NCI-H226 (cell line): Measurements from ENCODE around the gene RHOB.
A peak's percentile ranks its signal among the peaks of the same experiment; 100 is the strongest.
"Not testable (repeated sequence)": the region's sequence is repeated elsewhere in the genome, so short reads cannot be mapped to it uniquely, and the experiment has no call there.

Experiments
- DNase-seq: peaks from one replicate; pipeline ENCODE4 v3.0.0-alpha.2; 2015

Gene RHOB

DNA sequence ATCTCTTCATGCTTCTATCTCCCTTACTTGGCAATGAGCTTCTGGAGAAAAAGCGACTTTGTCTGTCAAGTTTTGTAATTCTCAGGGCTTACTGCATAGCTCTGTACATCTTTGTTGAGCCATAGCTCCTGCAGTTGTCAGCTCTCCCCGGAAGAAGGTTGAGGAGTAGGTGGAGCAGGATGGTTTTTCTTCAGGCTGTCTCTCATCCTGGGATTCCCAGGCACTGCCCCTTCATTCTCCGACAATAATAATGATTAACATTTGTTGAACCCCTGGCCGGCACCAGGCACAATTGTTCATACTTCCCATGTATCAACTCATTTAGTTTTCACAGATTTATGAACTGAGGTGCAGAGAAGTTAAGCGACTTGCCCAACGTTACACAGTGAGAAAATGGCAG is 23.5 kb upstream of the RHOB start:
- no peak for DNase-seq

DNA sequence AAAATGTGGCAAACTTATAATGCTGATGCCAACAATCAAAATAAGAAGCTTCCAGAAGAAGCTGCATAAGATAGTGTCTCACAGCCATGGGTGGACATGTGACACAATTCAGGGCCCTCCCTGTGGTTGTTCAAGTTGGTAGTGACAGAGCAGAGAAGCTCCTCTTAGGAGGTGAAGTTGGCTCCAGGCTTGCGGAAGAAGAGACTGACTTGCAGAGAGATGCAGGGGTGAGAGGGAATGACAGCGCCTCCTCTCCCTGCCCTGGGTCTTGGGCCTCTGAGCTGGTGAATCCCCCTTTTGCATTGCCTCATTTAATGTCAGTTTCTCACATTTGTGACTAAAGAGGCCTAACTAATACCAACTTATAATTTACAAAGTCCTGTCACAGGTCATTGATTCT is 23.0 kb upstream of the RHOB start:
- no peak for DNase-seq

- peak; percentile 87 for DNase-seq
These were observed 22.3 kb upstream of the RHOB start for GRCh38 chr2:20424300-20425290.

DNA sequence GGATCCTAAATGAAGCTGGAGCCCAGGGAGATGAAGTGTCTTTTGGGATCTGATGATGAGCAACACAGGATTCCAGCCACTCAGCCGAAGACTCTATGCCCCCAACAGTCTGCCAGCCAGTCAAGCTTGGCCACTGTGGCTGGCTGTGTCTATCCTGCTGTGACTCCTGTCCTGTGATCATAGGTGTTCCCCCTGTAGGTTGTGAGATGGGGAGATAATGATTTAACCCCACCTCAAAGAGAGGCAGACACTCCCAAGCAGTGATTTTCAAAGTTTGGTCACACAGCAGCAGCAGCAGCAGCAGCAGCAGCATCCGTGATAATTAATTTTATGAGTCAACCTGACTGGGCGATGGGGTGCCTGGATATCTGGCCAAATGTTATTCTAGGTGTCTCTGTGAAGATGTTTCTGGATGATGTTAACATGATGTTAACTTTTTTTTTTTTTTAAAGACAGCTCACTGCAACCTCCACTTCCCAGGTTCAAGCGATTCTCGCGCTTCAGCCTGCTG is 21.4 kb upstream of the RHOB start:
- DNase-seq = peak; percentile 5

DNA sequence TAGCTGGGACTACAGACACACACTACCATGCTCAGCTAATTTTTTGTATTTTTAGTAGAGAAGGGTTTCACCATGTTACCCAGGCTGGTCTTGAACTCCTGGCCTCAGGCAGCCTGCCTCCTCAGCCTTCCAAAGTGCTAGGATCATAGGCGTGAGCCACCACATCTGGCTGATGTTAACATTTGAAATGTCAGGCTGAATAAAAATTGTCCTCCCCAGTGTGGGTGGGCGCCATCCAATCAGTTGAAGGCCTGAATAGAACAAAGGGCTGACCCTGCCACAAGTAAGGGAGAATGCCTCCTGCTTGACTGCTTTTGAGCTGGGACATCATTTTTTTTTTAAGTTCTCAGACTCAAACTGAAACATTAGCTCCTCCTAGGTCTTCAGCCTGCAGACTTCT is 21.0 kb upstream of the RHOB start:
- no peak for DNase-seq

- no peak for DNase-seq
These were observed 18.8 kb upstream of the RHOB start for GRCh38 chr2:20427931-20428526.

DNA sequence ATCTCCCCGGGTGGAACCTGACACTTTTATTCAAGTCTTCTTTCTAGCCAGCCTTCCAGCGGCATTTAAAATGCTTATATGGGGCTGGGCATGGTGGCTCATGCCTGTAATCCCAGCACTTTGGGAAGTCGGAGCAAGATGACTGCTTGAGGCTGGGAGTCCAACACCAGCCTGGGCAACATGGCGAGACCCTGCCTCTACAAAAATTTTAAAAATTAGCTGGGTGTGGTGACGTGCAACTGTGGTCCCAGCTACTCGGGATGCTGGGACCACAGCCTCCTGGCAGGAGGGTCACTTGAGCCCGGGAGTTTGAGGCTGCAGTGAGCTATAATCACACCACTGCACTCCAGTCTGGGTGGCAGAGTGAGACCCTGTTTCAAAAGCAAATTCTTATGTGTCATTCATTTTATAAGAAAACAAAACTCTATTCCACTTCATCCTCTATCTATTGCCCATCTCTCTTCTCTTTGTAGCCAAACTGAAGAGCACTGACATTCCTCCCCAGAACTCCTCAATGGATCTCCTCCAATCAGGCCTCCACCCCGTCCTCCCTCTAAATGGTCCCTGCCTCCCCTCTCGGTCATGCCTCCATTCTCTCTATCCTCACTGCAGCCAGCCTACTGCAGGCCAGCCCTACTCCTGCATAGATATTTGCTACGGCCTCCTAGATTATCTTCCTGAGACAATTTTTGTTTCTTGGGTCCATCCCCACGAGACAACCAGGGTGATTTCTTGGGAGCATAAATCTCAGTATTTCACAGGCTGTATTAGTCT is 18.0 kb upstream of the RHOB start:
- DNase-seq = no peak

- DNase-seq = no peak
These were observed 17.3 kb upstream of the RHOB start for GRCh38 chr2:20429528-20429927.

DNA sequence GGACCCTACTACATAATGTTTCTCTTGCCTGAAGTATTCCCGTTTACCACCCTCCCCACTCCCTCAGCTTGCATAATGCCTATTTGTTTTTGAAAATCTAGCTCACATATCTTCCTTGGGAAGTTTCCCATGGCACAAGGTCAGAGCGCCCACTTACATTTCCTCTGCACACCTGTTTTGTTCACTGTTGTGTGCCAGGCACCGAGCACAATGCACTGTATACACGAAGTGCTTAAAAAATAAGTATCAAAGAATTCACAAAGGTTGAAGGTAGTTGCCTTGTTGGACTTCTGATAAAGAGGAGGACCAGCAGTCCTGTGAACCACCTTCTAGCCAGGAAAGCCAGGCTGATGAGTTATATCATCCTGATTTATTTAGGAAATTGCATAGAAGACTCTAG is 16.8 kb upstream of the RHOB start:
- no peak for DNase-seq

DNA sequence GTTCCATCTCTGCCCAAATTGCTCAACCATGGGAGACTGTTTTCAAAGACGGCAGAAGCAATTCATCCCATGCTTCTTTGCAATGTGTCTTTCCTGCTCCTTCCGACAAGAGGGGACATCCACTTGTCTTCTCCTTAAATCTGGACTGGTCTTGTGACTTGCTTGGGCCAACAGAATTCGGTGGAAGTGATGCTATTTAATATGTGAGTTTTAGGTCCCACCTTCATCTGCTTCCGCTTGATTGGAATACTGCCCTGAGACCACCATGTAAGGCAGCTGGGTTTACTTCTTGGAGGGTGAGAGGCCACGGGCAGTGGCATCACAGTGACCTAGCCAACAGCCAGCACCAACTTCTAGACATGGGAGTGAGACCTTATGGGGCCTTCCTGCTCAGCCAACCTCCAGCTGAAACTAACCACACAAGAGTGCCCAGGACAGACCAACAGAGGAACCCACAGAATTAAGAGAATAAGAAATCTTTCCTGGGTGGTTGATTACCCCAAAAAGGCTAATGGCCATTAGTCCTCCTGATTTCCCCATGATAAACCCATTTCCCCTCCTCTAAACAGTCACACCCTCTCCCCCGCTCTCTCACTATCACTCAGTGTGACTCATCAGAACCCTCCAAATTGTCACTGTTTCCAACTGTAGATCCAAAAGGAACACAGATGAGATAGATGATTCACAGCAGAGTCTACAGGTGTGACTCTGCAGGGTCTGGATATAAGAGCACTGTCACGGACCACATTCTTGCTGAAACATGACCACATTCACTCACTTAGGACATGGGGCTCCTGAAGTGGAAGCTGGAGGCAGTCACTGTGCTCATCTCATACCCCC is 16.2 kb upstream of the RHOB start:
- no peak for DNase-seq

- no peak for DNase-seq
These were observed 15.6 kb upstream of the RHOB start for GRCh38 chr2:20431301-20431698.

DNA sequence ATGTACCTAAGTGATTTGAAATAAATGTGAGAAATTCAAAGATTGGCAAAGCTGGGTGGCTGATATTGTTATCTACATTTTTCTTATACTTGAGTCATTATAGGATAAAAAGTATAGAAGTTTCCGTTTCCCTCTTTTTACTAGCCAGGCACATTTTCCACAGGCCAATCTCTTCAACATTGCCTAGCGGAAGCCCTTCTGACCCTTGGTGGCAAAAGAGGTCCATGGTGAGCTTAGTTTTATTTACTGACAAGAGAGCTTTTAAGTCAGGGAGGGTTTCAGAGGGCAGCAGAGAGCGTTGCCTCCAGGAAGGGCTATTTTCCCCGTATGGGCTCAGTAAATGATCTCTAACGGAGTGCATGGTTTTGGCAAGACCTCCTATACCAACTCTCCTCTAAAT is 15.1 kb upstream of the RHOB start:
- no peak for DNase-seq

- DNase-seq = no peak
These were observed 14.2 kb upstream of the RHOB start for GRCh38 chr2:20432714-20433113.

- no peak for DNase-seq
These were observed 13.6 kb upstream of the RHOB start for GRCh38 chr2:20433249-20433648.

DNA sequence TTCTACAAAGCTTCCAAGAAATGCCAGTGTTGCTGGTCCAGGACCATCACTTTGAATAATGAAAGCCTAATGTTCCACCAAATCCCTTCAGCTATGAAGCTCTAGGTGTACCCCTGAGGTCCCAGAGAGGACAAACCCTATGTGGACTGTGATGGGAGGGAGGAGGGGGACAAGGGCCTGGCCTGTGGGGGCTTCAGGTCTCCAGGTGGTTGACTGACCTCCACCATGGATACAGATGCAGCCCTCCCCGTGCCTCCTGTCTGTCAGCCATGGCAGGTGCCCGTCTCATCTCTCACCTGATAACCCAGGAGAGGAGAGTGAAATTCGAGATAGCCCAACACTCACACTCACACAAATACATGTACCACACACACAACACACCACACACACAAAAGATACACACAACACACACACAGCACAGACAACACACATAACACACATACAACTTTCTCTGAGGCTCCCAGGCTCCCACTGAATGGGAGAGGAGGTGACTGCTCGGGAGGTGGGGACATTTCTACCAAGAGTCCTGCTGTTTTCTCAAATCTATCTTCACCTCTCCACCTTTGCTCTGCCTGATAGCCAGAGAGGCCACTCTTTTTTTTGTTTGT is 12.8 kb upstream of the RHOB start:
- no peak for DNase-seq

GRCh38 chr2:20434588-20435294 is 12.1 kb upstream of the RHOB start:
- no peak for DNase-seq

GRCh38 chr2:20435456-20435855 is 11.4 kb upstream of the RHOB start:
- not testable (repeated sequence) for DNase-seq

GRCh38 chr2:20436716-20437470 is 10.0 kb upstream of the RHOB start:
- DNase-seq = no peak

- no peak for DNase-seq
These were observed 8.3 kb upstream of the RHOB start for GRCh38 chr2:20438334-20439192.

- no peak for DNase-seq
These were observed 7.7 kb upstream of the RHOB start for GRCh38 chr2:20439193-20439475.
